A549 treated with Mapracorat at 1 μM for 4 hours (cell line): ENCODE measurements around the gene SULT6B1. TPM values are rescaled to one million over a fixed set of nuclear protein-coding genes. Genes with fewer than 3 reads are reported as not detected.

Experiments
- total RNA-seq: library from RNA; stranded (reverse); fragments of 200-300 nt; extraction: Qiagen RNA extraction; gene quantifications from 5 replicates; pipeline ENCODE4 v1.2.3, GENCODE V29; 2022

SULT6B1 gene, protein sequence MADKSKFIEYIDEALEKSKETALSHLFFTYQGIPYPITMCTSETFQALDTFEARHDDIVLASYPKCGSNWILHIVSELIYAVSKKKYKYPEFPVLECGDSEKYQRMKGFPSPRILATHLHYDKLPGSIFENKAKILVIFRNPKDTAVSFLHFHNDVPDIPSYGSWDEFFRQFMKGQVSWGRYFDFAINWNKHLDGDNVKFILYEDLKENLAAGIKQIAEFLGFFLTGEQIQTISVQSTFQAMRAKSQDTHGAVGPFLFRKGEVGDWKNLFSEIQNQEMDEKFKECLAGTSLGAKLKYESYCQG
- not detected in 5 replicates for total RNA-seq

GRCh38 chr2:37188570-37188969 is at the start of gene SULT6B1:
Gene SULT6B1, minus strand, starts transcription at chr2:37188670. Its CDS starts 30 bp downstream, at chr2:37188640.

GRCh38 chr2:37231241-37232130 is 43.0 kb upstream of the SULT6B1 start, which contains the start of the genes CEBPZ and NDUFAF7:
Gene CEBPZ, minus strand, starts transcription at chr2:37231596. Its CDS starts 29 bp downstream, at chr2:37231567.
Gene NDUFAF7, plus strand, starts transcription at chr2:37231658. Its CDS starts 48 bp downstream, at chr2:37231706.

DNA sequence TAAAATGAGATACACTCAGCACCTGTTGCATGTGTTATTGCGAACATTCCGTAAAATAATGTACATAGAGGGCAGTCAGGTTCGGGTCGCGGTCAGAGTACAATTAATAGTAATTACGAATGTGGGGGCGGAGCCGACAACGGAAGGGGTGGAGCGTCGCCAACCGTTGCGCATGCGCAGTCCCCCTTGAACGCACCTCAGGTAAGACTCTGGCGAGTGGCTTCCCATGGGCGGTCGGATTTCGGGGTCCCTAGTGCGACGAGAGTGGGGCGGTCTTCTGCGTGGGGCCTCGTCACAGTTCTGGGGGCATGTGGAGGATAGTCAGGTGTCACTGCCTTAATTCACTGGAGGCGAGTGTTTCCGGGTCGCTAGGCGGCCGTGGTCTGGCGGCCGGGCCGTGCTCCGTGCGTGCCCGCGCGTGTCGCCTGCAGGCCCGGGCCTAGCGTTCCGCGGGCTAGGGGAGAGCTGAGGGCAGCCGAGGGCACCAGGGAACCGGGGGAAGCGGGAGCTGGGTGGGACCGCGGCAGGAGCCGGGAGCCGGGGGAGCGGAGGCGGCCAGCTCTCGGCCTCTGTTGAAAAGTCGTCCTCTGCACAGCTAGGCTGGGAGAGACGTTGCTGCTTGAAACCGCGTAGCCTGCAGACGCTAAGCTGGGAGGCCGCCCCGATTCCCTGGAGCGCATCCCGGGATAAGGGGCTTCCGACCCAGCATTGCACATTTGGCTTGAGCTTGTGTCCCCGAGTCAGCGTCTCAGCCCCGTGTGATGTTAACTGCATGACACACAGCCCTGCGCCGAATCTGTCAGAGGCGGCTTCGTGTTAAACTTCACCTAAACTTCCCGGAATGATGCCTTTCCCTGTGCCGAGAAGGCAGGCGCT is 8.1 kb upstream of the SULT6B1 start, which contains the start of gene CEBPZOS:
CEBPZOS (plus strand) TSS at position 177 of the 876 bp plus-strand sequence. CDS start 3,209 bp downstream, outside the sequence.

GRCh38 chr2:37156857-37157714 is 31.4 kb downstream of the SULT6B1 start, which contains the start of gene EIF2AK2:
Gene EIF2AK2, minus strand, starts transcription at chr2:37156980. Its CDS starts 9,174 bp downstream, at chr2:37147806.

Other genes with a start within 250 kb of the SULT6B1 start
- gene STRN, start 222.1 kb downstream of the SULT6B1 start, total RNA-seq, result 11.1 to 19.2 TPM (median 17.2 TPM) in 5 replicates
- gene HEATR5B, start 104.3 kb downstream of the SULT6B1 start, total RNA-seq, result 5.6 to 7.9 TPM (median 7.2 TPM) in 5 replicates
- gene GPATCH11, start 104.2 kb downstream of the SULT6B1 start, total RNA-seq, result 7.7 to 11.1 TPM (median 9.6 TPM) in 5 replicates
- 15.0 to 25.1 TPM (median 22.6 TPM) in 5 replicates for gene EIF2AK2, start 31.7 kb downstream of the SULT6B1 start, total RNA-seq
- gene CEBPZOS, start 7.8 kb upstream of the SULT6B1 start, total RNA-seq, result 38.3 to 43.0 TPM (median 40.4 TPM) in 5 replicates
- gene CEBPZ, start 42.9 kb upstream of the SULT6B1 start, total RNA-seq, result 65.3 to 80.9 TPM (median 71.0 TPM) in 5 replicates
- 17.0 to 22.3 TPM (median 18.9 TPM) in 5 replicates for gene NDUFAF7, start 43.0 kb upstream of the SULT6B1 start, total RNA-seq
- 8.4 to 15.0 TPM (median 12.7 TPM) in 5 replicates for gene PRKD3, start 136.2 kb upstream of the SULT6B1 start, total RNA-seq
- gene QPCT, start 156.0 kb upstream of the SULT6B1 start, total RNA-seq, result 20.4 to 22.7 TPM (median 21.6 TPM) in 5 replicates